B cell (primary cell): ENCODE measurements around the gene PRAME. TPM values are rescaled to one million over a fixed set of nuclear protein-coding genes. Genes with fewer than 3 reads are reported as not detected.

Experiments
- ATAC-seq: fragments of 200-7000 bp; cut with Tn5 transposase; one replicate; pipeline ENCODE4 v1.10.0; 2021; ENCODE audit warnings: low read depth, mild to moderate bottlenecking, moderate number of reproducible peaks, moderate library complexity
- CTCF ChIA-PET: fragments of 350-600 bp; sonication (Branson Sonifier 250); formaldehyde crosslinking; loops from one replicate; lab custom pipeline; 2021; ENCODE audit warnings: antibody characterized with exemption, inconsistent platforms; lab: Charles Lee
- POLR2A ChIA-PET: fragments of 350-600 bp; sonication (Branson Sonifier 250); formaldehyde crosslinking; loops from one replicate; lab custom pipeline; 2021; ENCODE audit warnings: antibody characterized with exemption; lab: Charles Lee
- DNase-seq: peaks from one replicate; pipeline ENCODE4 v3.0.0; 2013
- H2AFZ ChIP-seq: 2 replicates; pipeline ENCODE4 v1.6.1; 2012; ENCODE audit warnings: mild to moderate bottlenecking, low read depth, low read length; ENCODE audit not compliant: insufficient read depth, poor library complexity, severe bottlenecking
- H3K27ac ChIP-seq, 2 donors: 1 replicate in 1 of 2; 2 replicates in 1 of 2; pipeline ENCODE4 v1.5.1; 2012 to 2013; ENCODE audit warnings: low read length in 2 of 2, mild to moderate bottlenecking in 2 of 2, moderate library complexity in 1 of 2
- H3K27me3 ChIP-seq, 4 experiments: fragments of 200-600 bp in 1 of 4; sonication (generic) in 1 of 4; replicated peaks in 1 of 4; 1 replicate in 2 of 4; 2 replicates in 2 of 4; pipeline versions ENCODE4 v1.6.1 to v1.7.0; 2013 to 2016; ENCODE audit warnings: low read length in 3 of 4, mild to moderate bottlenecking in 2 of 4, mixed read lengths in 1 of 4, moderate library complexity in 1 of 4; ENCODE audit not compliant: insufficient read depth in 4 of 4, control insufficient read depth in 3 of 4; ENCODE audit errors: control extremely low read depth in 1 of 4
- H3K36me3 ChIP-seq, 2 experiments: replicated peaks in 1 of 2; 1 replicate in 1 of 2; 2 replicates in 1 of 2; pipeline versions ENCODE4 v1.6.1 to v1.7.1; 2013; ENCODE audit warnings: low read length in 1 of 2; ENCODE audit not compliant: insufficient read depth in 2 of 2, control insufficient read depth in 1 of 2; ENCODE audit errors: control extremely low read depth in 1 of 2, extremely low read depth in 1 of 2
- H3K4me1 ChIP-seq, 2 donors: fragments of 200-600 bp in 1 of 2; sonication (generic) in 1 of 2; 1 replicate in 1 of 2; 2 replicates in 1 of 2; pipeline versions ENCODE4 v1.5.1 to v1.6.1; 2013 to 2017; ENCODE audit warnings: low read length in 2 of 2; ENCODE audit not compliant: control insufficient read depth in 2 of 2, insufficient read depth in 2 of 2
- H3K4me2 ChIP-seq: replicated peaks from 2 replicates; pipeline ENCODE3; 2012; ENCODE audit warnings: mild to moderate bottlenecking, low read depth, low read length; ENCODE audit not compliant: poor library complexity, severe bottlenecking
- H3K4me3 ChIP-seq, 5 experiments: fragments of 200-600 bp in 1 of 5; sonication (generic) in 1 of 5; 1 replicate in 3 of 5; 2 replicates in 2 of 5; pipeline versions ENCODE4 v1.5.1 to v1.7.0; 2011 to 2016; ENCODE audit warnings: low read length in 4 of 5, mild to moderate bottlenecking in 4 of 5, low read depth in 2 of 5, control low read depth in 1 of 5, moderate library complexity in 1 of 5; ENCODE audit not compliant: insufficient read depth in 1 of 5; ENCODE audit errors: control extremely low read depth in 1 of 5, extremely low read depth in 1 of 5
- H3K79me2 ChIP-seq: fragments of 200-600 bp; sonication (generic); one replicate; pipeline ENCODE4 v1.6.0; 2016; ENCODE audit warnings: low read length; ENCODE audit not compliant: control insufficient read depth, insufficient read depth
- H3K9ac ChIP-seq: fragments of 200-600 bp; sonication (generic); 2 replicates; pipeline ENCODE4 v1.6.1; 2017; ENCODE audit warnings: mild to moderate bottlenecking, low read length, moderate library complexity
- H3K9me3 ChIP-seq, 3 donors: one replicate each; pipeline versions ENCODE4 v1.6.1 to v1.7.1; 2013; ENCODE audit warnings: low read length in 2 of 3; ENCODE audit not compliant: control insufficient read depth in 2 of 3, insufficient read depth in 1 of 3; ENCODE audit errors: control extremely low read depth in 1 of 3
- H4K20me1 ChIP-seq: 2 replicates; pipeline ENCODE4 v1.6.0; 2012; ENCODE audit warnings: mild to moderate bottlenecking, low read length; ENCODE audit not compliant: insufficient read depth, control insufficient read depth, poor library complexity, severe bottlenecking
- H3K27ac Mint-ChIP-seq: one replicate; pipeline ENCODE4 v1.8.0; 2021; ENCODE audit warnings: mixed read lengths
- H3K27me3 Mint-ChIP-seq: one replicate; pipeline ENCODE4 v1.8.0; 2021; ENCODE audit warnings: mixed read lengths
- H3K4me1 Mint-ChIP-seq: one replicate; pipeline ENCODE4 v1.8.0; 2021; ENCODE audit warnings: mixed read lengths
- H3K4me3 Mint-ChIP-seq: one replicate; pipeline ENCODE4 v1.8.0; 2021; ENCODE audit warnings: mixed read lengths
- H3K9me3 Mint-ChIP-seq: one replicate; pipeline ENCODE4 v1.8.0; 2022; ENCODE audit warnings: mixed read lengths; ENCODE audit not compliant: insufficient read depth
- EZH2 ChIP-seq: IDR thresholded peaks from 2 replicates; pipeline ENCODE4 v1.6.1; 2012; ENCODE audit warnings: borderline replicate concordance, low read depth, mild to moderate bottlenecking, moderate library complexity, low read length; ENCODE audit not compliant: insufficient read depth, poor library complexity, severe bottlenecking
- WGBS: methylation state at CpG from one replicate; pipeline ENCODE4 v1.1.5; 2013; ENCODE audit warnings: missing lambda C conversion rate; ENCODE audit not compliant: insufficient coverage; 5-methylcytosine and 5-hydroxymethylcytosine counted together
- intact Hi-C: fragments of 100-400 bp; cut with micrococcal nuclease; formaldehyde crosslinking; loops from one replicate; pipeline ENCODE4 v1.10.0; 2022
- polyA plus RNA-seq: library from polyadenylated mRNA; depleted of rRNA; stranded (reverse); fragments of >200 nt; gene quantifications from 2 replicates; pipeline ENCODE4 v1.2.3, GENCODE V29; 2012
- total RNA-seq, 2 donors: library from RNA; stranded (reverse); fragments of 120-200 nt in 1 of 2; gene quantifications; 1 replicate in 1 of 2; 2 replicates in 1 of 2; pipeline versions ENCODE4 v1.2.3 to v1.2.4, GENCODE V29; 2013 to 2022
- TF ChIP-seq, protein P1 (sequence below): fragments of 200-600 bp; IDR thresholded peaks from one replicate; pipeline ENCODE4 v1.8.0; 2022; ENCODE audit warnings: antibody characterized with exemption, mild to moderate bottlenecking

PRAME gene
- total and polyA plus RNA-seq, 2 donors (not counting 1 experiment from before 2014, with no cell fraction given), result 0.63 TPM; not detected in 1

DNA sequence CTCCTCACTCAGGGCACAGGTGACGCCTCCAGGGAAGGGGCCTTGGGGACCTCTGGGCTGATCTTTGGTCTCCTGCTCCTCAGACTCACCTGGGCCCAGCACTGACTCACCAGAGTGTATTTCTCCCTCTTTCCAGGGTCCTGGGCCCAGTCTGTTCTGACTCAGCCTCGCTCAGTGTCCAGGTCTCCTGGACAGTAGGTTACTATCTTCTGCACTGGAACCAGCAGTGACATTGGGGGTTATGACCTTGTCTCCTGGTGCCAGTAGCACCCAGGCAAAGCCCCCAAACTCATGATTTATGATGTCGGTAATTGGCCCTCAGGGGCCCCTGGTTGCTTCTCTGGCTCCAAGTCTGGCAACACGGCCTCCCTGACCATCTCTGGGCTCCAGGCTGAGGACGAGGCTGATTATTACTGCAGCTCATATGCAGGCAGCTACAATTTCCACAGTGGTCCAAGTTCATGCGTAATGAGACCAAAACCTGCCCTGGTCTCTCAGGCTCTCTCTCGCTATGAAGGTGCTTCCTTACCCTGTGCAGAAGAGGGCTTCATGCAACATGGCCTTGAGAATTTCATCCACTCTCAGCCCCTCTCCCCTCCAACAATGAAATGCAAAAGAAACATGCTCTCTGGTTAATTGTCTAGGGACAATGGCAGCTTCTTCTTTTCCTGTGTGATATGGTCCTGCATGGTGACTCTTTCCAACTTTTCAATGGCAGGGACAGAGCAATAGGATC lies 21.0 kb upstream of the PRAME start:
- WGBS, result 88% methylated on average over 7 of the region's 7 CpGs
- no peak overlapping the region for H3K27ac ChIP-seq
- POLR2A ChIA-PET, result interaction anchor here (0.6 kb wide), 1 partner anchor 269 kb away, joined by 8 read pairs; no protein-coding TSS in a partner anchor
- H3K4me3 Mint-ChIP-seq, result no peak overlapping the region
- no peak for DNase-seq
- no peaks in the 10 kb centered on the region for H3K36me3 ChIP-seq
- peaks cover 12% of the 10 kb centered on the region for H3K4me1 Mint-ChIP-seq
- no peaks in the 10 kb centered on the region for H3K27me3 ChIP-seq
- CTCF ChIA-PET, result interaction anchor here (1.2 kb wide), 2 partner anchors 8 to 304 kb away, joined by 3 to 6 read pairs; no protein-coding TSS in a partner anchor
- H3K4me1 ChIP-seq, result peaks cover under 1 to 15% of the 10 kb centered on the region in 2 donors
- ATAC-seq, result no peak
- no peaks in the 10 kb centered on the region for H3K79me2 ChIP-seq
- H3K9ac ChIP-seq, result no peak overlapping the region
- no peaks in the 10 kb centered on the region for H4K20me1 ChIP-seq
- H3K27ac Mint-ChIP-seq, result no peak overlapping the region
- H3K4me2 ChIP-seq, result no peak overlapping the region
- H3K9me3 Mint-ChIP-seq, result no peaks in the 10 kb centered on the region
- peak overlapping the region; percentile 7 for H2AFZ ChIP-seq
- TF ChIP-seq EZH2, result no peak
- TF ChIP-seq, protein P1, sequence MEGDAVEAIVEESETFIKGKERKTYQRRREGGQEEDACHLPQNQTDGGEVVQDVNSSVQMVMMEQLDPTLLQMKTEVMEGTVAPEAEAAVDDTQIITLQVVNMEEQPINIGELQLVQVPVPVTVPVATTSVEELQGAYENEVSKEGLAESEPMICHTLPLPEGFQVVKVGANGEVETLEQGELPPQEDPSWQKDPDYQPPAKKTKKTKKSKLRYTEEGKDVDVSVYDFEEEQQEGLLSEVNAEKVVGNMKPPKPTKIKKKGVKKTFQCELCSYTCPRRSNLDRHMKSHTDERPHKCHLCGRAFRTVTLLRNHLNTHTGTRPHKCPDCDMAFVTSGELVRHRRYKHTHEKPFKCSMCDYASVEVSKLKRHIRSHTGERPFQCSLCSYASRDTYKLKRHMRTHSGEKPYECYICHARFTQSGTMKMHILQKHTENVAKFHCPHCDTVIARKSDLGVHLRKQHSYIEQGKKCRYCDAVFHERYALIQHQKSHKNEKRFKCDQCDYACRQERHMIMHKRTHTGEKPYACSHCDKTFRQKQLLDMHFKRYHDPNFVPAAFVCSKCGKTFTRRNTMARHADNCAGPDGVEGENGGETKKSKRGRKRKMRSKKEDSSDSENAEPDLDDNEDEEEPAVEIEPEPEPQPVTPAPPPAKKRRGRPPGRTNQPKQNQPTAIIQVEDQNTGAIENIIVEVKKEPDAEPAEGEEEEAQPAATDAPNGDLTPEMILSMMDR, result no peak
- H3K27me3 Mint-ChIP-seq, result no peaks in the 10 kb centered on the region
- H3K9me3 ChIP-seq, result peaks cover 0 to 9% (median 0%) of the 10 kb centered on the region in 3 donors
- intact Hi-C loops, result loop anchor here (10.0 kb wide), 1 partner anchor 375 kb away; no protein-coding TSS in a partner anchor
- no peak overlapping the region for H3K4me3 ChIP-seq
